T-cell (primary cell): ENCODE measurements around the gene ATXN2. TPM values are rescaled to one million over a fixed set of nuclear protein-coding genes. Genes with fewer than 3 reads are reported as not detected.

Experiments
- ATAC-seq, 4 experiments: fragments of 200-7000 bp in 3 of 4; fragments of 150-1000 bp in 1 of 4; cut with Tn5 transposase; replicated peaks in 1 of 4; 1 replicate in 3 of 4; 2 replicates in 1 of 4; pipeline ENCODE4 v1.10.0; 2021; ENCODE audit warnings: moderate library complexity in 3 of 4, mild to moderate bottlenecking in 2 of 4, moderate number of reproducible peaks in 1 of 4
- CTCF ChIA-PET, 2 donors: fragments of 300-600 bp; sonication (Branson Sonifier 250); formaldehyde crosslinking; loops; one replicate each; lab custom pipeline; 2022; ENCODE audit warnings: antibody characterized with exemption in 2 of 2; lab: Charles Lee
- POLR2A ChIA-PET, 2 donors: fragments of 300-600 bp; sonication (Branson Sonifier 250); formaldehyde crosslinking; loops; one replicate each; lab custom pipeline; 2022; ENCODE audit warnings: antibody characterized with exemption in 2 of 2; lab: Charles Lee
- DNase-seq, 35 experiments: peaks; one replicate each; pipeline versions ENCODE4 v3.0.0 to v3.0.0-alpha.2; 2013 to 2023
- H3K27ac ChIP-seq: one replicate; pipeline ENCODE4 v1.5.1; 2013; ENCODE audit warnings: low read length
- H3K27me3 ChIP-seq, 2 experiments: replicated peaks in 1 of 2; 1 replicate in 1 of 2; 2 replicates in 1 of 2; pipeline versions ENCODE4 v1.6.1 to v1.7.0; 2013; ENCODE audit warnings: low read length in 1 of 2, mixed read lengths in 1 of 2; ENCODE audit not compliant: control insufficient read depth in 2 of 2, insufficient read depth in 2 of 2; ENCODE audit errors: extremely low read depth in 1 of 2
- H3K36me3 ChIP-seq, 2 donors: 1 replicate in 1 of 2; 2 replicates in 1 of 2; pipeline versions ENCODE4 v1.6.1 to v1.7.0; 2013; ENCODE audit warnings: low read length in 1 of 2; ENCODE audit not compliant: control insufficient read depth in 2 of 2, insufficient read depth in 1 of 2; ENCODE audit errors: extremely low read depth in 1 of 2
- H3K4me1 ChIP-seq, 2 experiments: 1 replicate in 1 of 2; 2 replicates in 1 of 2; pipeline versions ENCODE4 v1.6.1 to v1.7.0; 2013; ENCODE audit warnings: low read length in 2 of 2, mixed read lengths in 1 of 2; ENCODE audit not compliant: insufficient read depth in 2 of 2, control insufficient read depth in 1 of 2; ENCODE audit errors: extremely low read depth in 1 of 2
- H3K4me3 ChIP-seq, 2 donors: 1 replicate in 1 of 2; 2 replicates in 1 of 2; pipeline versions ENCODE4 v1.5.1 to v1.7.0; 2013; ENCODE audit warnings: mild to moderate bottlenecking in 2 of 2, low read length in 1 of 2, moderate library complexity in 1 of 2; ENCODE audit not compliant: control insufficient read depth in 1 of 2; ENCODE audit errors: extremely low read depth in 1 of 2
- H3K9me3 ChIP-seq: 2 replicates; pipeline ENCODE4 v1.7.0; 2013
- H3K27ac Mint-ChIP-seq, 2 donors: one replicate each; pipeline ENCODE4 v1.8.0; 2020 to 2021; ENCODE audit warnings: mild to moderate bottlenecking in 2 of 2, mixed read lengths in 2 of 2
- H3K27me3 Mint-ChIP-seq, 2 donors: one replicate each; pipeline ENCODE4 v1.8.0; 2021 to 2022; ENCODE audit warnings: mixed read lengths in 2 of 2
- H3K36me3 Mint-ChIP-seq: one replicate; pipeline ENCODE4 v1.8.0; 2021; ENCODE audit warnings: mixed read lengths
- H3K4me1 Mint-ChIP-seq, 3 donors: one replicate each; pipeline ENCODE4 v1.8.0; 2020 to 2022; ENCODE audit warnings: mixed read lengths in 3 of 3, mild to moderate bottlenecking in 1 of 3
- H3K4me3 Mint-ChIP-seq, 3 donors: one replicate each; pipeline ENCODE4 v1.8.0; 2020 to 2022; ENCODE audit warnings: mild to moderate bottlenecking in 3 of 3, mixed read lengths in 3 of 3, moderate library complexity in 3 of 3
- H3K9me3 Mint-ChIP-seq, 3 donors: one replicate each; pipeline ENCODE4 v1.8.0; 2020 to 2022; ENCODE audit warnings: mixed read lengths in 3 of 3
- WGBS: methylation state at CpG from one replicate; pipeline ENCODE4 v1.1.5; 2013; ENCODE audit warnings: missing lambda C conversion rate; ENCODE audit not compliant: insufficient coverage; 5-methylcytosine and 5-hydroxymethylcytosine counted together
- total RNA-seq, 35 experiments: library from RNA in 6 of 35; stranded (reverse) in 6 of 35; fragments of 120-200 nt in 1 of 35; gene quantifications; one replicate each; pipeline versions ENCODE4 v1.2.1 to v1.2.4 and lab custom pipeline; 2013 to 2026

Gene ATXN2
- total RNA-seq, 5 donors from 2014 or later (not counting 1 experiment from before 2014, with no cell fraction given), result 48.6 to 54.0 (median 50.3) TPM

- peak overlapping the region in 1 of 3 donors; percentile 90 for H3K4me3 Mint-ChIP-seq
- ATAC-seq (peak in 2 of 4 experiments; percentile 13 to 43), DNase-seq (peak in 3 of 35 experiments; percentile 26 to 46 (median 33))
- no peaks in the 10 kb centered on the region for H3K27me3 Mint-ChIP-seq
- POLR2A ChIA-PET, result no interaction called here
- H3K36me3 Mint-ChIP-seq, result peaks cover 16% of the 10 kb centered on the region
- Histone ChIP-seq H3K36me3 (peaks cover 9 to 17% of the 10 kb centered on the region in 2 donors), H3K27ac (peak overlapping the region; percentile 84), H3K4me3 (no peak overlapping the region), H3K9me3 (no peaks in the 10 kb centered on the region), H3K4me1 (peaks cover 44 to 63% of the 10 kb centered on the region in 2 experiments), H3K27me3 (no peaks in the 10 kb centered on the region)
- H3K9me3 Mint-ChIP-seq, result no peaks in the 10 kb centered on the region
- CTCF ChIA-PET, result interaction anchor here (0.6 to 4.3 kb wide), 5 partner anchors 12 to 898 kb away, joined by 3 to 31 read pairs (median 6); no protein-coding TSS in a partner anchor
- H3K27ac Mint-ChIP-seq, result peak overlapping the region; percentile 87 to 92
- peaks cover 43 to 71% (median 66%) of the 10 kb centered on the region in 3 donors for H3K4me1 Mint-ChIP-seq
- 90% methylated on average over 6 of the region's 6 CpGs for WGBS
These were observed 174.3 kb downstream of the ATXN2 start for GRCh38 chr12:111424793-111425251.

GRCh38 chr12:111424189-111424792, 174.8 kb downstream of the ATXN2 start:
- H3K4me1 ChIP-seq, result peaks cover 39 to 58% of the 10 kb centered on the region in 2 experiments
- peaks cover 42 to 66% (median 62%) of the 10 kb centered on the region in 3 donors for H3K4me1 Mint-ChIP-seq
- H3K4me3 ChIP-seq, result no peak overlapping the region
- no peak for ATAC-seq
- no peaks in the 10 kb centered on the region for H3K27me3 Mint-ChIP-seq
- POLR2A ChIA-PET, result no interaction called here
- no peaks in the 10 kb centered on the region for H3K9me3 ChIP-seq
- H3K36me3 Mint-ChIP-seq, result peaks cover 20% of the 10 kb centered on the region
- no peaks in the 10 kb centered on the region for H3K9me3 Mint-ChIP-seq
- H3K27me3 ChIP-seq, result no peaks in the 10 kb centered on the region
- peak overlapping the region in 1 of 3 donors; percentile 90 for H3K4me3 Mint-ChIP-seq
- H3K27ac Mint-ChIP-seq, result peak overlapping the region; percentile 87 to 92
- CTCF ChIA-PET, result interaction anchor here (0.6 to 4.3 kb wide), 4 partner anchors 13 to 27 kb away, joined by 3 to 31 read pairs (median 4); no protein-coding TSS in a partner anchor
- H3K27ac ChIP-seq, result peak overlapping the region; percentile 84
- WGBS, result 74% methylated on average over 10 of the region's 11 CpGs
- no peak for DNase-seq
- H3K36me3 ChIP-seq, result peaks cover 9 to 21% of the 10 kb centered on the region in 2 donors

- 97% methylated on average over 7 of the region's 7 CpGs for WGBS
- H3K4me1 ChIP-seq, result peaks cover 9 to 30% of the 10 kb centered on the region in 2 experiments
- H3K36me3 Mint-ChIP-seq, result peaks cover 29% of the 10 kb centered on the region
- H3K9me3 Mint-ChIP-seq, result no peaks in the 10 kb centered on the region
- peaks cover 15 to 44% (median 38%) of the 10 kb centered on the region in 3 donors for H3K4me1 Mint-ChIP-seq
- no peak overlapping the region for H3K27ac ChIP-seq
- no peak for DNase-seq
- no peak overlapping the region for H3K4me3 Mint-ChIP-seq
- no peaks in the 10 kb centered on the region for H3K9me3 ChIP-seq
- ChIA-PET CTCF (interaction anchor here (0.7 to 1.2 kb wide), 2 partner anchors 31 to 326 kb away, joined by 5 read pairs; no protein-coding TSS in a partner anchor), POLR2A (interaction anchor here (0.7 to 1.4 kb wide), 4 partner anchors 14 to 24 kb away, joined by 3 to 6 read pairs (median 3); no protein-coding TSS in a partner anchor)
- no peaks in the 10 kb centered on the region for H3K27me3 Mint-ChIP-seq
- no peaks in the 10 kb centered on the region for H3K27me3 ChIP-seq
- peak overlapping the region in 1 of 2 donors; percentile 16 for H3K27ac Mint-ChIP-seq
- ATAC-seq, result no peak
- no peak overlapping the region for H3K4me3 ChIP-seq
- H3K36me3 ChIP-seq, result peaks cover 9 to 34% of the 10 kb centered on the region in 2 donors
These were observed 178.6 kb downstream of the ATXN2 start for GRCh38 chr12:111420494-111420893.

GRCh38 chr12:111419784-111420183, 179.3 kb downstream of the ATXN2 start:
- Histone ChIP-seq H3K4me1 (peaks cover 4 to 28% of the 10 kb centered on the region in 2 experiments), H3K4me3 (no peak overlapping the region), H3K36me3 (peaks cover 9 to 34% of the 10 kb centered on the region in 2 donors), H3K27me3 (no peaks in the 10 kb centered on the region), H3K9me3 (no peaks in the 10 kb centered on the region), H3K27ac (no peak overlapping the region)
- no peaks in the 10 kb centered on the region for H3K9me3 Mint-ChIP-seq
- ChIA-PET CTCF (interaction anchor here in 1 of 2 donors (0.7 to 1.6 kb wide), 2 partner anchors 32 to 393 kb away, joined by 3 to 4 read pairs; no protein-coding TSS in a partner anchor), POLR2A (interaction anchor here in 1 of 2 donors (1.0 to 1.1 kb wide), 2 partner anchors 22 to 24 kb away, joined by 3 read pairs; no protein-coding TSS in a partner anchor)
- no peak overlapping the region for H3K4me3 Mint-ChIP-seq
- H3K4me1 Mint-ChIP-seq, result peaks cover 13 to 42% (median 36%) of the 10 kb centered on the region in 3 donors
- DNase-seq, result no peak
- ATAC-seq, result no peak
- H3K27ac Mint-ChIP-seq, result no peak overlapping the region
- H3K27me3 Mint-ChIP-seq, result no peaks in the 10 kb centered on the region
- H3K36me3 Mint-ChIP-seq, result peaks cover 34% of the 10 kb centered on the region
- WGBS, result 100% methylated on average over 1 of the region's 5 CpGs

- Mint-ChIP-seq H3K4me3 (no peak overlapping the region), H3K4me1 (peaks cover 15 to 47% (median 40%) of the 10 kb centered on the region in 3 donors), H3K27me3 (no peaks in the 10 kb centered on the region), H3K36me3 (peaks cover 40% of the 10 kb centered on the region), H3K27ac (no peak overlapping the region), H3K9me3 (no peaks in the 10 kb centered on the region)
- ChIA-PET POLR2A (no interaction called here), CTCF (interaction anchor here in 1 of 2 donors (1.6 kb wide), 1 partner anchor 34 kb away, joined by 4 read pairs; no protein-coding TSS in a partner anchor)
- DNase-seq (no peak), ATAC-seq (no peak)
- H3K27ac ChIP-seq, result no peak overlapping the region
- WGBS, result 93% methylated on average over 26 of the region's 30 CpGs
- H3K36me3 ChIP-seq, result peaks cover 9 to 34% of the 10 kb centered on the region in 2 donors
- H3K4me1 ChIP-seq, result peaks cover 1 to 28% of the 10 kb centered on the region in 2 experiments
- H3K4me3 ChIP-seq, result no peak overlapping the region
- H3K9me3 ChIP-seq, result no peaks in the 10 kb centered on the region
- no peaks in the 10 kb centered on the region for H3K27me3 ChIP-seq
These were observed 180.6 kb downstream of the ATXN2 start for GRCh38 chr12:111418594-111418880.

- Mint-ChIP-seq H3K4me1 (peaks cover 20 to 51% (median 45%) of the 10 kb centered on the region in 3 donors), H3K27ac (peak overlapping the region in 1 of 2 donors; percentile 23), H3K36me3 (peaks cover 44% of the 10 kb centered on the region), H3K4me3 (no peak overlapping the region), H3K27me3 (no peaks in the 10 kb centered on the region), H3K9me3 (no peaks in the 10 kb centered on the region)
- Histone ChIP-seq H3K9me3 (no peaks in the 10 kb centered on the region), H3K4me3 (no peak overlapping the region), H3K36me3 (peaks cover 9 to 34% of the 10 kb centered on the region in 2 donors), H3K27me3 (no peaks in the 10 kb centered on the region), H3K4me1 (peaks cover 4 to 33% of the 10 kb centered on the region in 2 experiments), H3K27ac (no peak overlapping the region)
- ChIA-PET CTCF (no interaction called here), POLR2A (no interaction called here)
- WGBS, result 98% methylated on average over 62 of the region's 67 CpGs
- ATAC-seq, result no peak
- no peak for DNase-seq
These were observed 181.1 kb downstream of the ATXN2 start for GRCh38 chr12:111417784-111418593.
